GM12878 (cell line): ENCODE results near the gene TMEM37.

Experiments
- CHD4 ChIP-seq: fragments of 200-600 bp; sonication (generic); IDR thresholded peaks from 2 replicates; pipeline ENCODE4 v1.6.1; 2016; ENCODE audit warnings: mild to moderate bottlenecking
- GABPA ChIP-seq: IDR thresholded peaks from 2 replicates; pipeline ENCODE4 v1.6.1; 2014; ENCODE audit warnings: antibody characterized with exemption, low read depth, mild to moderate bottlenecking, inconsistent platforms
- JUND ChIP-seq: IDR thresholded peaks from 2 replicates; pipeline ENCODE4 v1.6.1; 2012; ENCODE audit warnings: low read depth, mild to moderate bottlenecking, low read length, improper control_type of control experiment, moderate library complexity
- MTA2 ChIP-seq: fragments of 450-650 bp; IDR thresholded peaks from 2 replicates; pipeline ENCODE4 v1.6.1; 2016; ENCODE audit warnings: low read depth, mild to moderate bottlenecking, moderate library complexity
- POLR2A ChIP-seq: IDR thresholded peaks from 2 replicates; pipeline ENCODE4 v1.6.1; 2011; ENCODE audit warnings: low read depth, mild to moderate bottlenecking, low read length
- RAD21 ChIP-seq: IDR thresholded peaks from 2 replicates; pipeline ENCODE4 v1.6.1; 2011; ENCODE audit warnings: mild to moderate bottlenecking, low read depth, low read length, moderate library complexity; ENCODE audit not compliant: insufficient read depth
- SMC3 ChIP-seq: IDR thresholded peaks from 2 replicates; pipeline ENCODE4 v1.6.1; 2011; ENCODE audit warnings: low read length, improper control_type of control experiment, borderline replicate concordance
- TAF1 ChIP-seq: IDR thresholded peaks from 2 replicates; pipeline ENCODE4 v1.6.1; 2011; ENCODE audit warnings: mild to moderate bottlenecking, low read depth, low read length, borderline replicate concordance
- ZNF217 ChIP-seq: fragments of 450-650 bp; IDR thresholded peaks from 2 replicates; pipeline ENCODE4 v1.6.1; 2017; ENCODE audit warnings: antibody characterized with exemption, mild to moderate bottlenecking
- TF ChIP-seq, protein P1 (sequence below), 3 experiments: IDR thresholded peaks in 2 of 3; conservative IDR thresholded peaks in 1 of 3; 2 replicates each; pipeline ENCODE4 v1.5.1; 2011; ENCODE audit warnings: low read depth in 3 of 3, low read length in 3 of 3, mild to moderate bottlenecking in 3 of 3, control low read depth in 2 of 3, moderate library complexity in 2 of 3, inconsistent platforms in 1 of 3, mixed read lengths in 1 of 3; ENCODE audit not compliant: control insufficient read depth in 2 of 3, insufficient read depth in 1 of 3; ENCODE audit errors: extremely low read depth in 1 of 3
- TF ChIP-seq, protein P2 (sequence below): IDR thresholded peaks from 2 replicates; pipeline ENCODE4 v1.6.1; 2011; ENCODE audit warnings: low read depth, low read length, improper control_type of control experiment, borderline replicate concordance

- TF ChIP-seq TAF1, result no peak
- TF ChIP-seq, protein P1, sequence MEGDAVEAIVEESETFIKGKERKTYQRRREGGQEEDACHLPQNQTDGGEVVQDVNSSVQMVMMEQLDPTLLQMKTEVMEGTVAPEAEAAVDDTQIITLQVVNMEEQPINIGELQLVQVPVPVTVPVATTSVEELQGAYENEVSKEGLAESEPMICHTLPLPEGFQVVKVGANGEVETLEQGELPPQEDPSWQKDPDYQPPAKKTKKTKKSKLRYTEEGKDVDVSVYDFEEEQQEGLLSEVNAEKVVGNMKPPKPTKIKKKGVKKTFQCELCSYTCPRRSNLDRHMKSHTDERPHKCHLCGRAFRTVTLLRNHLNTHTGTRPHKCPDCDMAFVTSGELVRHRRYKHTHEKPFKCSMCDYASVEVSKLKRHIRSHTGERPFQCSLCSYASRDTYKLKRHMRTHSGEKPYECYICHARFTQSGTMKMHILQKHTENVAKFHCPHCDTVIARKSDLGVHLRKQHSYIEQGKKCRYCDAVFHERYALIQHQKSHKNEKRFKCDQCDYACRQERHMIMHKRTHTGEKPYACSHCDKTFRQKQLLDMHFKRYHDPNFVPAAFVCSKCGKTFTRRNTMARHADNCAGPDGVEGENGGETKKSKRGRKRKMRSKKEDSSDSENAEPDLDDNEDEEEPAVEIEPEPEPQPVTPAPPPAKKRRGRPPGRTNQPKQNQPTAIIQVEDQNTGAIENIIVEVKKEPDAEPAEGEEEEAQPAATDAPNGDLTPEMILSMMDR (IDR thresholded peaks at IDR 0.05 in 2 of 3, conservative IDR thresholded peaks at IDR 0.05 in 1 of 3; ENCODE audit: control insufficient read depth in 2 of 3, extremely low read depth in 1 of 3, insufficient read depth in 1 of 3, low read depth in 3 of 3, low read length in 3 of 3), result no peak
- TF ChIP-seq SMC3, result no peak
- TF ChIP-seq MTA2, result no peak
- TF ChIP-seq CHD4, result no peak
- no peak for TF ChIP-seq POLR2A
- TF ChIP-seq, protein P2, sequence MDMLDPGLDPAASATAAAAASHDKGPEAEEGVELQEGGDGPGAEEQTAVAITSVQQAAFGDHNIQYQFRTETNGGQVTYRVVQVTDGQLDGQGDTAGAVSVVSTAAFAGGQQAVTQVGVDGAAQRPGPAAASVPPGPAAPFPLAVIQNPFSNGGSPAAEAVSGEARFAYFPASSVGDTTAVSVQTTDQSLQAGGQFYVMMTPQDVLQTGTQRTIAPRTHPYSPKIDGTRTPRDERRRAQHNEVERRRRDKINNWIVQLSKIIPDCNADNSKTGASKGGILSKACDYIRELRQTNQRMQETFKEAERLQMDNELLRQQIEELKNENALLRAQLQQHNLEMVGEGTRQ, result no peak
- no peak for TF ChIP-seq GABPA
- no peak for TF ChIP-seq JUND
- TF ChIP-seq ZNF217, result no peak
- no peak for TF ChIP-seq RAD21
These were observed 5.5 kb downstream of the TMEM37 start for GRCh38 chr2:119436993-119437772.
